ENCODE data around the gene PNCK. TPM values are rescaled to one million over a fixed set of nuclear protein-coding genes. Genes with fewer than 3 reads are reported as not detected.

The PNCK gene
- total and polyA plus RNA-seq, 2 experiments from 2014 or later = 3.5 to 11.9 TPM

DNA sequence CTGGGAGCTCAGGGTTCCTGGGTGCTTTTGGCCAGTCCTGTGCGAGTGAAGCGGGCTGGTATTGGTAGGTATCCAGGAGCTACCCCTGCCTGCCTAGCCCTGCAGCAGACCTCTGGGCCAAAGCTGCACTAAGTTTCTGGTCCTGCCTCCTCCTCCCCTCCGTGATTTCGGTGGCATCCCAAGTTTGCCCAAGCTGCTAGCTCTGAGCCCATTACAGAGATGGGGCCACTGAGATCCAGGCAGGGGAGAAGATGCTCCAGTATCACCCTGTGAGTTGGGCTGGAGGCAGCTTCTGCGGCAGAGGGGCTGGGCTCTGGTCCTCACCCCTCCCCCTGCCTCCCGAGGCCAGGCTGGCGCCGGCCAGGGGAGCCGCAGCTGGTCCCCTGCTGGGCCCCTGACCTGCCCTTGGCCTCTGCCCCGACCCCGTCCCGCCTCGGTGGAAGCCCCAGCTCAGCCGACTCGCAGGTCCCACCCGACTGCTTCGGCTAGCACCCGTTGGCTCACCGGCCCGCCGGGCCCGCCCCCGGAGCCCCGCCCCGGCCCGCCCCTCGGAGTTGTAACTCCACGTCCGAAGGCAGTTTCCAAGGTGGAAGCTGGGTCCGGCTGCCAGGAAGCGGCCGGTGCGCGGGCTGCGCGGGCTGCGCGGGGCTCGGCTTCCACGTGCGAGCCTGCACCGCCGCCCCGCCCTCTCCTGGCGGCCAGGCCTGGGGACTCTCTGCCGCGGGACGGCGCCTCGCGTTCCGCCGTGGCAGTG, 26.8 kb downstream of the PNCK start, which contains the start of gene DUSP9:
Gene DUSP9 (plus strand): TSS at position 584 of the 754 bp plus-strand sequence. CDS start 751 bp downstream, outside the sequence.
- no peaks in the 10 kb centered on the region; the same call in 1 of the 2 replicates for H3K4me1 ChIP-seq (ENCODE audit: insufficient read depth)
- Mint-ChIP-seq H3K27ac (no peak within 1 kb of the TSS), H3K36me3 (ENCODE audit: low read depth) (no peaks in the 10 kb centered on the region), H3K4me3 (peak within 1 kb of the TSS; percentile 30; the same call in 2 of the 3 replicates), H3K4me1 (peaks cover 7% of the 10 kb centered on the region; the same call in 2 of the 3 replicates), H3K27me3 (ENCODE audit: insufficient read depth, low read depth, poor library complexity) (peaks cover 64% of the 10 kb centered on the region), H3K9me3 (no peaks in the 10 kb centered on the region; the same call in 2 of the 3 replicates)
- H3F3A ChIP-seq (replicated peaks; ENCODE audit: low read depth) = no peaks in the 10 kb centered on the region
- H4K20me1 ChIP-seq (replicated peaks; ENCODE audit: insufficient read depth) = no peaks in the 10 kb centered on the region
- DNase-seq (ENCODE audit: low spot score) (peak; percentile 66), ATAC-seq (peak; percentile 50)
- no peak within 1 kb of the TSS for H3K27ac ChIP-seq (ENCODE audit: low read depth)
- H2AFZ ChIP-seq = no peak within 1 kb of the TSS
- H3K79me2 ChIP-seq (replicated peaks; ENCODE audit: insufficient read depth) = no peaks in the 10 kb centered on the region
- peaks cover 72% of the 10 kb centered on the region for H3K27me3 ChIP-seq (ENCODE audit: insufficient read depth)
- H3K4me3 ChIP-seq = peak within 1 kb of the TSS; percentile 44; the same call in 1 of the 2 replicates
- H3K36me3 ChIP-seq (ENCODE audit: insufficient read depth) = no peaks in the 10 kb centered on the region
- peak within 1 kb of the TSS; percentile 57 for H3K4me2 ChIP-seq
- TF ChIP-seq CREB1 (CRISPR knock-in tag; IDR thresholded peaks at IDR 0.05; ENCODE audit: low read depth) = no peak
- TF ChIP-seq NANOG (IDR thresholded peaks at IDR 0.05; ENCODE audit: borderline replicate concordance) = no peak
- TF ChIP-seq EZH2phosphoT487 (IDR thresholded peaks at IDR 0.05; ENCODE audit: unreplicated experiment) = no peak
- TF ChIP-seq STAT1 (IDR thresholded peaks at IDR 0.05; ENCODE audit: unreplicated experiment) = no peak
- TF ChIP-seq JUNB (IDR thresholded peaks at IDR 0.05; ENCODE audit: unreplicated experiment) = no peak
- TF ChIP-seq EZH2 (IDR thresholded peaks at IDR 0.05; ENCODE audit: low read depth, unreplicated experiment) = no peak
- no peak for TF ChIP-seq ZNF462 (CRISPR knock-in tag; IDR thresholded peaks at IDR 0.05)
- no peak for TF ChIP-seq ZNF331 (CRISPR knock-in tag; IDR thresholded peaks at IDR 0.05; ENCODE audit: low read depth)
- no peak for TF ChIP-seq REST (IDR thresholded peaks at IDR 0.05; ENCODE audit: unreplicated experiment)
- H3K9me2 ChIP-seq (ENCODE audit: insufficient read depth) = no peaks in the 10 kb centered on the region

All from GM23338 (cell line).